Measurements from ENCODE around the gene EN2.

Gene EN2

DNA sequence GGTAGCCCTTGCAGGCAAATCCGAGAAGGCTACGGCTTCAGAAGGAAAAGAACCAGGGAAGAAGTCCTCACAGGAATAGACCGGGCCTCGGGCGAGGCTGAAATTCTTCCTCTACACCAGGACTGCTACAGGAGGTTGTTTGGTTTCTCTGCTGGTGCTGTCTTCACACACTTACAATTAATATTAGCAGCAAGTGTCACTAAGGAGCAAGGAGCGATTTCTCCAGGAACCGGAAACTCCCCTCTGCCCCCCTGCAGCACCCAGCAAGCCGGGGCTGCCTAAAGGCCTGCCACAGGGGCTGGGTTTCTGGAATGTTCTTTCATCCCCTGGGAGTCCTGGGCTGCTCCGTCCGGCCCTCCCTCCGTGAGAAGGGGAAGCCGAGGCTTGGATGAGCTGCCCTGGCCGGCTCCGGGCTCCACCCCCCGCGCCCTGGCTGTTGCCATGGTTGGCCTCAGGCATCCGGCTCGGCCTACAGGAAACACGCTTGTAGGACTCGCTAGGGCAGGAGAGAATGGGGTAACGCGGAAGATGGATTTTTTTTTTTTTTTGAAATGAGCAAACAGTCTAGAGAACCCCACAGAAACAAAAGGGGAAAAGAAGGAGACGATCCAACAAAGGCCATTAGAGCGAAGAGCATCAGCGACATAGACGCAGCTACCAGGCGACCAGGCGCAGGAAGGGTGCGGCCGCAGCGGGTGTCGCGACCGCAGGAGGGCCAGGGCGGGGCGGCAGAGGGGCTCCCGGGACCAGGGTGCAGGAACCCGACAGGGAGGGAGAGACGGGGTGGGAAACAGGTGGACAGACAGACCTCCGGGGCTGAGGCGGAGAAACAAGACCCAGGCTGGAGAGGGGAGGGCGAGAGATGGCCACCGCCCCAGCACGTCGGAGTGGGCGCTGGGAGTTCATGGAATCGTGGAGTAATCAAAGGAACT is 33.0 kb downstream of the EN2 start:
- TF ChIP-seq, protein P1, sequence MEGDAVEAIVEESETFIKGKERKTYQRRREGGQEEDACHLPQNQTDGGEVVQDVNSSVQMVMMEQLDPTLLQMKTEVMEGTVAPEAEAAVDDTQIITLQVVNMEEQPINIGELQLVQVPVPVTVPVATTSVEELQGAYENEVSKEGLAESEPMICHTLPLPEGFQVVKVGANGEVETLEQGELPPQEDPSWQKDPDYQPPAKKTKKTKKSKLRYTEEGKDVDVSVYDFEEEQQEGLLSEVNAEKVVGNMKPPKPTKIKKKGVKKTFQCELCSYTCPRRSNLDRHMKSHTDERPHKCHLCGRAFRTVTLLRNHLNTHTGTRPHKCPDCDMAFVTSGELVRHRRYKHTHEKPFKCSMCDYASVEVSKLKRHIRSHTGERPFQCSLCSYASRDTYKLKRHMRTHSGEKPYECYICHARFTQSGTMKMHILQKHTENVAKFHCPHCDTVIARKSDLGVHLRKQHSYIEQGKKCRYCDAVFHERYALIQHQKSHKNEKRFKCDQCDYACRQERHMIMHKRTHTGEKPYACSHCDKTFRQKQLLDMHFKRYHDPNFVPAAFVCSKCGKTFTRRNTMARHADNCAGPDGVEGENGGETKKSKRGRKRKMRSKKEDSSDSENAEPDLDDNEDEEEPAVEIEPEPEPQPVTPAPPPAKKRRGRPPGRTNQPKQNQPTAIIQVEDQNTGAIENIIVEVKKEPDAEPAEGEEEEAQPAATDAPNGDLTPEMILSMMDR (IDR thresholded peaks at IDR 0.05), result no peak
- no peak for TF ChIP-seq ZFX (IDR thresholded peaks at IDR 0.05; ENCODE audit: borderline replicate concordance)
- no peak overlapping the region for H3K27ac ChIP-seq

DNA sequence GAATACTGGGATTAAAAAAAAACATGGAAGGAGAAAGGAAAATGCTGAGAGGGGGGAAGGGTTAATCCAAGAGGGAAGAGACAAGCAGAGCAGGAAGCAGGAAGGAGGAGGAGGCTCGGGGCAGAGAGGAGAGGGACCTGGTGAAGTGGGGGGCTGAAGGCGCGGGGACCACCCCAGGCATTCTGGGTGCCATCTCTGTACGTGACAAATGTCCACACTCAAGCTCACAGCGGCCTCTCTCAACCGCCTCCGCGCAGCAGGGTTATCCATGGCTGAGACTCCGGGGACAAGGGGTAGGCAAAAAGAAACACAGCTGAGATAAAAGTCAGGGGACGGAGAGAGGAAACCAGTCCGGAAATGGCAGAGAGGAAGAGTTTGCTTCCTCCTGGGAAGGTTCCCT is 33.9 kb downstream of the EN2 start:
- no peak overlapping the region for H3K27ac ChIP-seq
- TF ChIP-seq, protein P1 (IDR thresholded peaks at IDR 0.05), result no peak
- TF ChIP-seq ZFX (IDR thresholded peaks at IDR 0.05; ENCODE audit: borderline replicate concordance), result no peak

DNA sequence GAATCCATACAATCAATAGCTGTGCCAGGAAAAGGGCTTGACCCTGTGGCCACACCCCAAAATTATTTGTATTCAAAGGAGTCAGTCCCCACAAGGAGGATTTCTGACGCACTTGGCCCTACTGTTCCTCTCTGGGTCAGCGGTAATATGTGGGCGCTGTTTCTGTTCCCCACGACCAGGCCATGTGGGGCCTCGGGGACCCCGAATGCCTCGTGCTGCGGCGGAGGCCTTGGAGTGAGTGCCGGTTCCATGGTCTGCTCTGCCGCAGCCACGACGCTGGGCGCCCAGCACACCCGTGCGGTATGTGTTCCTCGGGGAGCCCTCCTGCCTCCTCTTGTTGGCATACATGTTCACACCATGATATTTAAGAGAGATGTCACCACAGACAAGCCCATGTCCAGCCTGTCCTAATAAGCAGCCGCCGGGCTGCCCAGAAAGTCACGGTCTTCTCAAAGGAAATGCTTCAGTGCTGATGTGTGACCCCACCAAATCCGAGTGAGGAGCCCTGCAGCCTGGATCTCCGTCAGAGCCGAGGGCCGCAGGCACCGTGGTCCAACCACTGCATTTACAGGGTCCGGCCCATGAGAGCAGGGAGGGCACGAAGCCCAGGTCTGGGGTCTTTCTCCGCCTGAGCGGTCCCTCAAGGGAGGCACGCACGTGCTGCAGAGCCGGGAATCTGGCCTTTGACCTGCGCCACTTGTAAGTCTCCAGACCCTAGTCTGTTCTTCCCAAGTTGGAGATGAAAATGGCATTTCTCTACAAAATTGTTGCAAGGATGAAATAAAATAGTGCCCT is 36.0 kb downstream of the EN2 start:
- no peak for TF ChIP-seq ZFX (IDR thresholded peaks at IDR 0.05; ENCODE audit: borderline replicate concordance)
- TF ChIP-seq, protein P1 (IDR thresholded peaks at IDR 0.05), result no peak
- H3K27ac ChIP-seq, result no peak overlapping the region

DNA sequence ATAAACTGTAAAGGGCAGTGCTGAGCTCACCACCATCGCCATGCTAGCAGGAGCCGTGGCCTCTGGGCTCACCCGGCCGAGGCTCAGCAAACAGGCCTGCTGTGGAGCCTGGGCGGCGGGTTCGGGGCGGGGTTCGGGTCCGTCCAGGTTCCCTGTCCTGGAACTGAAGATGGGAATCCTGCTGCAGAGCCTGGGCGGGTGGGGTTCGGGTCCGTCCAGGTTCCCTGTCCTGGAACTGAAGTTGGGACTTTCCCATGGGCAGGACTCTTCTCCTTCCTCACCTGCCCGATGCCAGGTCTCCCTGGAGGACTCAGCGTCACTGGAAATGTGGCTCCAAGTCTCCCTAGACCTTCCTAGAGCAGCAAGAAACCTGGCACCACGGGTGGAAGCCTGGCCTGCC is 36.6 kb downstream of the EN2 start:
- TF ChIP-seq, protein P1 (IDR thresholded peaks at IDR 0.05), result no peak
- TF ChIP-seq ZFX (IDR thresholded peaks at IDR 0.05; ENCODE audit: borderline replicate concordance), result no peak
- no peak overlapping the region for H3K27ac ChIP-seq

DNA sequence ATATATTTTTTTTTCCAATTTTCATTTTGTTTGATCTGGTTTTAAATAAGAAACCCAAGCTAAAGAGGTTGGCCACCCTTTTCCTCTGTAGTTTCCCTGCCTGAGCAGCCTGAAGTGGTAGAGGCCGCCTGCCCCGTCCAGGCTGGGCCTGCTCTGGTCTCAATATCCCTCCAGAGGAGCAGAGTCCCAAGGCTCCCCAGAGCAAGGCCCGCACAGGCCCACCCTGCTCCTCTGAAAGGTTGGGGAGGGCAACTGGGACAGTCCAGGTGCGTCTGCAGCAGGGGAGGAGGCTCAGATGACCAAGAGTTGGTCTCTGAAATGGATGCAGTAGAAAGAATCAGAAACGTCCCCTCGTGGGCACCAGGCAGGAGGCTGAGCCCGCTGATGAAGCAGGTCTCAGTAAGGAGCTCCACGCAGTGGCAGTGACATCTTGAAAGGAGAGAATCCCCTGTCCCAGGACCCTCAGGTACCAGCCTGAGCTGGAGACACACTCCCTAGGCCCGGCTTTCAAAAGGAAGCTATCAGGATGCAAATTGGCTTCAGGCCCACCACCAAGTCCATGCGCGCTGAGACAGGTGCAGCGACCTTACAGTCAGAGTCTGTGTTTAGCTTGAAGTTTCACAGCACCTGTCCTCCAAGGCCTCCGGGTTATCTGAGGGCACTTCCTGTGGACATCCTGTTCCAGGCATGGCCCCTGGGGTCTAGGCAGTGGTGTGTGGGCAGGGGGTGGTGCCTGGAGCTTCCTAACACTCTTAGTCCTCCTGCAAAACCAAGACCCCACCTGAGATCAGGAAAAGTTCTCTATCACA is 37.7 kb downstream of the EN2 start:
- no peak overlapping the region for H3K27ac ChIP-seq
- no peak for TF ChIP-seq ZFX (IDR thresholded peaks at IDR 0.05; ENCODE audit: borderline replicate concordance)
- TF ChIP-seq, protein P1 (IDR thresholded peaks at IDR 0.05), result no peak

DNA sequence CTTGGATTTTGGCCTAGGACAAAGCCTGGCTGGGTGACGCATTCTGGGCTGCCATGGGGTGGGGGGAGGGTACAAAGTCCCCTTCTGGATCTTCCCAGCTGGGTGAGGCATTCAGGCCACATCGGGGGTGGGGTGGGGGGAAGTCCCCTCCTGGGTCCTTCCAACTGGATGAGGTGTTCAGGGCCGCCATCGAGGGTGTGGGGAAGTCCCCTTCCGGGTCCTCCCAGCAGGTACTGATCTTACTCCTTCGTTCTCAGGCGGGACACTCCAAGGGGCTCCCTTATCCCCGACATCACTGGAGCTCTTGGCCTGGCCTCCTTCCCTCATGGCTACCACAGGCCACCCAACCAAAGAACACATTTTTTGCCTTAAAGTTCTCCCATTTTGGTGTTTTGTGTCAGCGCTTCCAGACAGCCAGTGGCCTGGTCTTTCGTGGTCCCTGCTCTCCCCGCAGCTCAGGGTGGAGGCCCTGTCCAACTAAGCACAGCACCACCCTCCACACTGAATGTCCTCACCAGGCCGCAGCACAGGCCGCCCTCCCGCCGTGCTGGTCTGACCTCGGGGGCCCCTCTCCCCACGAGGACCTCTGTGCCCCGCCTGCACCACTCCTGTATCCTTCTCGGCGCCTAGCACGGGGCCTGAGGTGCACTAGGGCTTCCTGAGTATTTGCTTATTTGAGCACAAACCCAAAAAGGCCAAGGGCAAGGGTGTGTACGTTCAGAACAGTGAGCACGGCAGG is 38.5 kb downstream of the EN2 start:
- no peak overlapping the region for H3K27ac ChIP-seq
- TF ChIP-seq ZFX (IDR thresholded peaks at IDR 0.05; ENCODE audit: borderline replicate concordance), result no peak
